GM18951 (cell line): ENCODE results near the gene ATP2A2.
"Not testable (repeated sequence)": the region's sequence is repeated elsewhere in the genome, so short reads cannot be mapped to it uniquely, and the experiment has no call there.

Experiments used
- POLR2A ChIP-seq: IDR thresholded peaks from 4 replicates; pipeline ENCODE4 v1.6.1; 2011; ENCODE audit warnings: mild to moderate bottlenecking; ENCODE audit not compliant: insufficient read length, insufficient read depth; ENCODE audit errors: extremely low read depth
- in situ Hi-C: fragments of 300-500 bp; cut with MboI; formaldehyde crosslinking; loops from one replicate; pipeline ENCODE4 v1.12.0; 2022; ENCODE audit warnings: low sequenced_read_pairs, mixed read lengths, inconsistent platforms; ENCODE audit not compliant: unreplicated experiment

ATP2A2 gene

DNA sequence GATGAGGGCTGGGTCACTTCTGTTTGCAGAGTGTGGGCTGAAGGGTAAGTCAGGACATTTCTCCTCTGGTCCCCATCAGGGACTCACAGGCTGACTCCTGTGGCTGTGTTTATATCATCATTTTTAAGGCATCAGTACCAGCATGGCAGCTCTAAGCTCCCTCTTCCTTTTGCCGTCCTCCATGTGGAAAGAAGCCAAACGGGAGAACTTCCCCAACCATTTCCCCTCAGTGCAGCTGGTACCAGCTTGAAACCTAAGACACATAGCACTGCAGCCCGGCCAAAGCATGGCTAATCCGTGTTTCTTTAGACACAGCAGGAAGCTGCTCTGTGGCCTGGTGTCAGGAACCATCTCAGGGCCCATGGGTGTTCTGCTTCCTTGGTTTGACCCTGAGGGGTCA, 31.9 kb upstream of the ATP2A2 start:
- no peak for TF ChIP-seq POLR2A
- in situ Hi-C loops = loop anchor here (25.0 kb wide), 1 partner anchor 137 kb away; the partner anchor contains the start of gene IFT81

DNA sequence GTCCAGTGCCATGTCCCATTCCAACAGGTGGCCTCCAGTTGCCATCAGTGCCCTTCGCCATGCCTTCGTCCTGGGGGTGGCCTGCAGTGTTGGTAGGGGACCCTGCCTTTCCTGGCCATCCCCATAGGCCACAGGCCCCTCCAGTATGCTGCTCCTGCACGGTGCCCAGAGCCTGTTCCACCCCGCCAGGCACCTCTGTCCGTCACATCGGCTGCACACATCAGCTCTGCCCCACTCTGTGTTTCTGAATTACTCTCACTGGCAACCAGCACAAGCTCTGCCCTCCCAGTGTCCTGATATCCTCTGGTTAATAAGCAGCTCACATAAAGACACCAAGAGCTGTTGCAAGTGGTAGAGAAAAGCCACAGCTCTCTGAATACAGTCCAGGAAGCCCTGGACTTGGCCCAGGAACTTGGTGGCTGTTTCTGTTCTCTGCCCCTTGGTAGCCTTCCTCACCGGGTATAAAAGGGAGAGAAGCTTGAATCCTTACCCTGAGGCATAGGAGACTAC, 31.3 kb upstream of the ATP2A2 start:
- in situ Hi-C loops = loop anchor here (25.0 kb wide), 1 partner anchor 137 kb away; the partner anchor contains the start of gene IFT81
- no peak for TF ChIP-seq POLR2A

DNA sequence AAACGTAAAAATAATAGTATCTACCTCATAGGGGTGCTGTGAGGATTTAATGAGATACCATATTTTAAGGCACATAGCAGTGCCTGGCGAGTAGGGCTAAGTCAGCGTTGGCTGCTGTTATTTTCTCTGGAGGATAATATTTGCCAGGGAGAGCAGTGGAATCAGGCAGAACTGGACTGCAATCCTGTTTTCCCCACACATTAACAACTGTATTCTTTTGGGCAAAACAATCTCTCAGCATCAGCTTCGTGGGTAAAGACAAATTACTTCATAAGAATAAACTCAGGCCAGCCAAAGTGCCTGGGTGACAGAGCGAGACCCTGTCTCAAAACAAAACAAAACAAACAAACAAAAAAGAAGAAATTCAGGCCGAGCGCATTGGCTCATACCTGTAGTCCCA, 29.7 kb upstream of the ATP2A2 start:
- no peak for TF ChIP-seq POLR2A
- in situ Hi-C loops = no loop called here

DNA sequence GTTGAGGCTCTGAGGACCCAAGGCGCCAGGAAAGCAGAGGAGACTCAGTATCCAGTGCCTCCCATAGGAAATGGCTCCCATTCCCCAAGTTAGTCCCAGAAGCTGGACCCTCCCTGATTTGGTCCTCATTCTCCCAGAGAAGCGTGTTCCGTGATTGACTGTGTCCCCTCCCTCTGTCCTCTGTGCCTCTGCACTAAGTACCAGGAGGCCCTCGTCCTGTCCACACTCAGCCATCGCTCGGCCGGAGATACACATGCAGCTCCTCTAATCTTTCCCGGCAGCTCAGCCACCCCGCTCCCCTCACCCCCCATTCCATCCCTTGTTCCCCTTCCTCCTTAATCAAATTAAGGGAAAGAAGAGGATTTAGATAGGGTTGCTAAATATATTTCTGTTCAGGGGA, 28.3 kb upstream of the ATP2A2 start:
- TF ChIP-seq POLR2A = no peak
- in situ Hi-C loops = no loop called here

DNA sequence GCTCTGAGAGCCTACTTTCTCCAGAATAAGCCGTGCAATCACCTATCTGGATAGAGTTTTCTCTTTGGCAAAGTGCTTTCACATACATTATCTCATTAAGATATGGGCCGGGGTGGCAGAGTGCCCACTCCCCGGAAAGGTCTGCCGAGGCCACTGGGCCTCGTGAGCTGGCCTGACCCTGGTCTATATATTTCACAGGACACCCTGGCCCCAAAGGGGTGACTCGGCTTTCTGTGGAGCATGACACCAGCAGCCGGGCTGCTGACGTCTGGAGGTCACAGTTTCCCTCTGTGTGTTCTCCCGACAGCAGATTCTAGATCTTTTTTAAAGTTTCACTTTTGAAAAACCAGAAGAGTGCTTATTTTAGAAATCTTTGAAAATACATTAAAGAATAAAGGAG, 27.9 kb upstream of the ATP2A2 start:
- in situ Hi-C loops = no loop called here
- TF ChIP-seq POLR2A = no peak

DNA sequence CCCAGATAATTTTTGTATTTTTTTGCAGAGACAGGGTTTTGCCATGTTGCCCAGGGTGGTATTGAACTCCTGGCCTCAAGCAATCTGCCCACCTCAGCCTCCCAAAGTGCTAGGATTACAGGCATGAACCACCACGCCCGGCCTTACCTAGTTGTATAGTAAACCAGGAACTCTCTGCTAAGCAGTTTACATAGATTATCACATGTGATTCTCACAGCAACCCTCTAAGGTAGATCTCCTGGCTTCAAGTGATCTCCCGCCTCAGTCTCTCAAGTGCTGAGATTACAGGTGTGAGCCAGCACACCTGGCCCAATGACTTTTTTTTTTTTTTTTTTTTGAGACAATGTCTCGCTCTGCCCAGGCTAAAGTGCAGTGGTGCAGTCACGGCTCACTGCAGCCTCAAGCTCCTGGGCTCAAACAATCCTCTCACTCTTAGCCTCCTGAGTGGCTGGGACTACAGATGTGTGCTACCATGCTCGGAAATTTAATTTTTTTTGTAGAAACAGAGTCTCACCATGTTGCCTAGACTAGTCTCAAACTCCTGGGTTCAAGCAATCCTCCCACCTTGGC, 26.0 kb upstream of the ATP2A2 start:
- no peak for TF ChIP-seq POLR2A
- in situ Hi-C loops = no loop called here

DNA sequence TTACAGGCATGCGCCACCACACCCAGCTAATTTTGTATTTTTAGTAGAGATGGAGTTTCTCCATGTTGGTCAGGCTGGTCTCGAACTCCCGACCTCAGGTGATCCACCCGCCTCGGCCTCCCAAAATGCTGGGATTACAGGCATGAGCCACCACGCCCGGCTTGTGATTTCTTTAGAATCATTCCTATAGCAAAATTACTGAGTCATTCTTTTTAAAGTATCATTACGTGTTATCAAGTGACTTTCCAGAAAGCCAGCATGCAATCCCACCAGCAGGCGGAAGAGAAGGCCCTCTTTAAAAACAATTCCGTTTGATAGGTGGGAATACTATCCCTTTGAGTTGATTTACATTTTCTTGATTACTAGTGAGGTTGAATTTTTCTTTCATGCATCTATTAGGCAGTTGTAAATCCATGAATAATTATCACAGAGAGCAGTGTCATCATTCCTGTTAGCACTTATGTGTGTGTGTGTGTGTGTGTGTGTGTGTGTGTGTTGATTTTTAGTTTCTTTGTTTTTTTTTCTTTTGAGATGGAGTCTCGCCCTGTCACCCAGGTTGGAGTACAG, 25.1 kb upstream of the ATP2A2 start:
- in situ Hi-C loops = not testable (repeated sequence)

DNA sequence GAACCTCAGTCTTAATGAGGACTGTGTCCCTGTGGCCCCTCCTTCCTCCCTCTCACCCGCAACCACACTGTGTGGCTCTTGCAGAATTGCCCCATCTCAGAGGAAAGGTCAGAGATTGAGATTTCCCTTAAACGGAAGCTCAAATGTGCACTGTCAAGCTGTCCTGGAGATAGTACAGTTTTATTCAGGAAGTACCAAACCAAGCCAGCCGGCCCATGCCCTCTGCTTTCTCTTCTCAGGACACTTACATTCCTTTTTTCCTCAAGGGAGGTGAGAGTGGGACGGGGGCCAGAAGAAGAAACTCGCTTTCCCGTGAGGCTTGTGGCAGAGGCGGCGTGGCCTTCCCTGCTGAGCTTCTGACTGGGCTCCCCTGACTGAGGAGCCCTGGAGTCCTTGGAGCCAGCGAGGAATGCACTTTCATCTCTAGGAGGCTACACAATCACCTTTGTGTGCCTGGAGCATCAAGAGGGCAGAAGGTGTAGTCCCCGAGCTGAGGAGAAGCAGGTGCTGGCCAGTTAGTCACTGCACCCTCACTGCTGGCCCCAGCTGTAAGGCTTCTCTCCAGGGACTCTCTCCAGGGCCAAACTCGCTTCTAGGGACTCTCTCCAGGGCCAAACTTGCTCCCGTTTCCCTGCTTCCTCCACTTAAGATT, 24.1 kb upstream of the ATP2A2 start:
- in situ Hi-C loops = no loop called here
- TF ChIP-seq POLR2A = no peak

DNA sequence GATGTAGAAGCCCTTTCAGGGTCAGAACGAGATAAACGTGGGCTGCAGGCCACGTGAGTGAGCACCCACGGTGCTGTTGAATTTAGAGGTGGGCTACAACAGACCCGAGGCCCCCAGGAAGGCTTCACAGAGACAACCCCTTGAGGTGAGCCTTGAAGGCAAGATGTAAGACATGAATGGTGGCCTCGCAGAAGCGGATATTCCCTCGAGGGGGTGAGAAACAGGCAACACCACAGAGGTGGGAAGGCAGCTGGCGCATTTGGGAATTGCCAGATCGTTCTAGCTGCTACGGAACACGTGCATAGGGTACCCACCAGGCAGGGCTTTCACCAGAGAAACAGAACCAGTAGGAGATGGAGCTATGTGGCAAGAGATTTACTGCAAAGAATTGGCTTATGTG, 22.6 kb upstream of the ATP2A2 start:
- in situ Hi-C loops = no loop called here

DNA sequence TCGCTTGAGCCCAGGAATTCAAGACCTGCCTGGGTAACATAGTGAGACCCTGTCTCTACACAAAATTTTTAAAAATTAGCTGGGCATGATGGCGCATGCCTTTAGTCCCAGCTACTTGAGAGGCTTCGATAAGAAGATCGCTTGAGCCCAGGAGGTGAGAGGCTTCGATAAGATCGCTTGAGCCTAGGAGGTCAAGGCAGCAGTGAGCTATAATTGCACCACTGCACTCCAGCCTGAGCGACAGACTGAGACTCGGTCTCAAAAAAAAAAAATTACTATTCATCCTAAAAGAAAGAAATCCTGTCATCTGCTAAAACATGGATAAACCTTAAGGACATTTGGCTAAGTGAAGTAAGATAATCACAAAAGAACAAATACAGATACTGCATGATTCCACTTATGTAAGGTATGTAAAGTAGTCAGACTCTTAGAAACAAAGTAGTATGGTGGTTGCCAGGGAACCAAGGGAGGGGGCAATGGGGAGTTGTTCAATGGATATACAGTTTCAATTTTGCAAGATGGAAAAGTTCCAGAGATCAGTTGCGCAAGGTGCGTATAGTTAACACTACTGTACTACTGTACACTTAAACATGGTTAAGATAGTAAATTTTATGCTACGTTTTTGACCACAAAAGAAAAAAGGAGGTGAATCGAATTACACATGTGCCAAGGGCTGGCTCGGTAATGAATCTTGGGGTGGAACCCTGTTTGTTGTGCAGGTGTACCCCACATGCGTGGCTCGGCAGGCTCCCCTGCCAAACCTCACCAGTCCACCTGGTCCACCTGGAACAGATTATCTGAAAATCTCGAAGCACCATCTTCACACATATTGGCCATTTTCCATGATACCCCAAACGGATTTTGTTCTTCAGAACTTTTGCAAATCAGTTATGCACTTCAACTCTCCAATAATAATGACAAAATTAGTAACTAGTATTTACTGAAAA, 18.3 kb upstream of the ATP2A2 start:
- TF ChIP-seq POLR2A = no peak
- in situ Hi-C loops = no loop called here

More for the DNA sequence above, 22.6 kb upstream of the ATP2A2 start:
- no peak for TF ChIP-seq POLR2A

DNA sequence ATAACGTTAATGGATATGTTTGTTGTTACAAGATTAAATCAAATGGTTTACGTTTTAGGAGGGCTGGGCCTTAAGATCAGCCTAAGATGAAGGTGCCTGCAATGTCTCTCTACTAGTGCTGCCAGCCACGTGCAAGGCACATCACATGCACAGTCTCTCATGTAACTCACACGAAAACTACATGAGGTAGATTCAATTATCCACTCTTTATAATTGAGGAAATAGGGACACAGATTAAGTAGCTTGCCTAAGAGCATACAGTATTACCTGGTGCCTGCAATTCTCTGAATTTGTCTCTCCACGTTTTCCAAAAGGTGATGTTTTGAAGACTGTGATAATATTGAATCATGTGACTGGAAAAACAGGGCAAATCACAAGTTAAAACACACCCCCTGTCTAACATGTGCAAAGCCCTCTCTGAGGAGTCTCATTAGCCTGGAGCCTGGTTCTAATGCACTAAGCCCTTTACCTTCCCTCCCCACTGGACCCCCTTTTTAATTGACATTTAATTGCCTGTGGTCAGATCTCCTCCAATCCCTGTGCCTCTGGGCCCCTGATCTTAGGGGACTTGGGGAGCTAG, 14.6 kb upstream of the ATP2A2 start:
- no peak for TF ChIP-seq POLR2A
- in situ Hi-C loops = no loop called here

DNA sequence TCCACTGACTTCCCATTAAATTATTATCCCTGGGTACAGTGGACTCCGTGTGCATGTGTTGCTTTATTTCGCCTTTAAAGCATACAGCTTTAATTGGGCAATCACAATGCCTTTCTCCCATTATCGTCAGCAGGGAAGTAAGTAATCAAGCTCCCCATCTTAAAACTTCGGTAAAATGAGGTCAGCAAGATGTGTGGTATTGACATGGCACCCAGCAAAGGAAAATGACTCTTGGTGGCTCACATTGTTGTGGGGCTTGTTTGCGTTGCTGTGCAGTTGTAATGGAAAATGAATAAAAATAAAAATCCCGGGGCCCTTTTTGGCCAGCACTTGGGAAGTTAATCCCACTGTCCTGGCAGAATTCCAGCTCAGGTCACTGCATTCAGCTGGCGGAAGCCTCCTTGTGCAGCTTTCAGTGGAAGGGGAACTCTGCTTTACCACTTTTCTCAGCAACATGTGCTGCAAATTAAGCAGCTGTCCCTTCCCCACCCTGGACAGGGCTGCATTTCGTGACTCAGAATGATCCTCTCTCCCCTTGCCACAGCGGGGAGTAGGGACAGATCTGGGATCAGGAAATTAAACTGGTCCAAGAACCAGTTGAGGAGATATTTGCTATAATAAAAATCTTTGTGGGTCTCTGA, 13.9 kb upstream of the ATP2A2 start:
- no peak for TF ChIP-seq POLR2A
- in situ Hi-C loops = no loop called here
